ENCODE results near the gene CABP7.
A peak's percentile ranks its signal among the peaks of the same experiment; 100 is the strongest.

CABP7 gene

DNA sequence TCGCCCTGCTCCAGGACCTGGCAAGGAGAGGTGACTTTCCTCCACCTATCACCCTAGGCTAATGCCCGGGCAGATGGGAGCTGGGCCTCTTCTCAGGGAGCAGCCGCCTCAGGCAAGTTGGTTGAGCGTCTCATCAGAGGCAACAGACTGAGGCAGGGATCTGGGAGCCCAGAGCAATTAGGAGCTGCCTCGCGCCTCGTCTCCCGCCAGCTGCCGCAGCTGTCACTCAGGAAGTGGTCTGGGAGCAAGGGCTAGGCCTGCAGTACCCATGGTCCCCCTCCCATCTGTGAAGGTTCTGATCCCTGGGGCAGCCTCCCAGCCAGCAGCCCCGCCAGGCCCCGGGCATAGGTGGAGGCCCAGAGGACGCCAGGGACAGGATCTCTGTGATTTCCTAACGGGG lies 4.6 kb upstream of the CABP7 start:
- no peak overlapping the region for H3K18ac ChIP-seq (ENCODE audit: low read length)
- WGBS (ENCODE audit: extremely low coverage, insufficient coverage, low lambda C conversion rate), result no CpG with 5 or more reads among the region's 13 CpGs
- H3K27ac ChIP-seq (ENCODE audit: low read depth, low read length), result no peak overlapping the region
- H3K4me1 ChIP-seq (ENCODE audit: control insufficient read depth, low read depth, low read length), result no peaks in the 10 kb centered on the region
- H2BK120ac ChIP-seq (ENCODE audit: low read depth, low read length), result no peak overlapping the region
- peaks cover 12% of the 10 kb centered on the region for H3K27me3 ChIP-seq (ENCODE audit: insufficient read depth, low read length, poor library complexity)
- no peak overlapping the region for H2BK5ac ChIP-seq (ENCODE audit: low read length)
- H3K4me3 ChIP-seq (ENCODE audit: low read length), result no peak overlapping the region
- H2BK15ac ChIP-seq (replicated peaks; ENCODE audit: low read depth), result no peak overlapping the region
- H4K5ac ChIP-seq (ENCODE audit: low read length), result no peak overlapping the region
- H3K23ac ChIP-seq (ENCODE audit: low read length), result no peak overlapping the region
- no peak overlapping the region for H3K56ac ChIP-seq (ENCODE audit: low read length)
- H3K79me2 ChIP-seq (ENCODE audit: control insufficient read depth, insufficient read depth, low read length), result no peaks in the 10 kb centered on the region
- no peak overlapping the region for H3K4ac ChIP-seq (ENCODE audit: low read depth, low read length)
- no peak overlapping the region for H3K9ac ChIP-seq (ENCODE audit: low read length)
- no peak overlapping the region for H4K8ac ChIP-seq (ENCODE audit: low read depth, low read length)
- no peak overlapping the region for H3K4me2 ChIP-seq (ENCODE audit: low read length)
- DNase-seq, result no peak
- H2AK5ac ChIP-seq (ENCODE audit: low read length), result no peak overlapping the region
- H3K36me3 ChIP-seq (ENCODE audit: control insufficient read depth, insufficient read depth, low read length), result no peaks in the 10 kb centered on the region
- no peaks in the 10 kb centered on the region for H3K79me1 ChIP-seq (ENCODE audit: low read length)

DNA sequence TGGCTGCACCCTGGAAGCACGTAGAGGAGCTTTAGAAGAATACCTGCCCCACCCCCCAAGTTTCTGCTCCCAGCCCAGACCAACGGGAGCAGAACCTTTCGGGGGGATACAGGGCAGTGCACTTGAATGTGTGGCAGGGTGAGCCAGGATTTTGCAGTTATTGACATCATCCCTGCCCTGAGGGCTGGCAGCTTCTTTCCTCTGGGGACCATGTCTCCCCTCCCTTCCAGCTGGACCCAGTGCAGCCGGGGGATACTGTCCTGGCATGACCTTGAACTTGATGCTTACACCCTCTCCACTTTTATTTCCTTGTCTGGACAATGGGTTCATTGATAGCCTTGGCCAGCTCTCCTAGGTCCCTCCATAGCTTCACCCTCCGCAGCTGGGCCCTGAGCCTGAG lies 4.1 kb upstream of the CABP7 start:
- H3K36me3 ChIP-seq (ENCODE audit: control insufficient read depth, insufficient read depth, low read length), result no peaks in the 10 kb centered on the region
- H3K4me1 ChIP-seq (ENCODE audit: control insufficient read depth, low read depth, low read length), result no peaks in the 10 kb centered on the region
- H3K27ac ChIP-seq (ENCODE audit: low read depth, low read length), result no peak overlapping the region

DNA sequence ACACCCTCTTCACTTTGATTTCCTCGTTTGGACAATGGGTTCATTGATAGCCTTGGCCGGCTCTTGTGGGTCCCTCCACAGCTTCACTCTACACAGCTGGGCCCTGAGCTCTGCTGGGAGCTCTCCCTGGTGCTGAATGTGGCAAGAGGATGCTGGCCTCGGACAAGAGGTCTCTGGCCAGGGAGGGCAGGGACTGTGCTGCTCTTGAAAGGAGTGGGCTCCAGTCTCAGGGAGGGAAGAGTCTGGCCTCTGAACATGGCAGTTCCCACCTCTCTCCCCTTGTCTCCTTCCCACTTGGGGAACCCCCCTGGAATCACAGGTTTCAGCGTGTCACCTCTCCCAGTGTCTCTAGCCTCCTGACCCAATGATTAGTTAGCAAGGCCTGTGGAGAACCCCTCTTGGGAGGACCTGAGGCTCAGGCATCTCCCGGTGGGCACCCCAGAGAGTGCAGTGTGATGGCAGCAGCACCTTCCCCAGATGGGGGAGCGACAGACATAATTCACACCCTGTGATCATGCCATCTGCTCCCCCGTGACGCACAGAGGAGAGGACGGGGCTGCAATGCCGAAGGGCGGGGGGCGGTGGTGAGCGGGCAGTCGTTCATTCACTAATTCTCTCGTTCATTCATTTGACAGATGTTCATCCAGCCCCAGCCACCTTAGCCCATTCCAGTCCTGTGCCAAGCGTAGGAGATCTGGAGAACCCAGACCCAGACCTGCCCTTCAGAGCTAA lies 2.8 kb upstream of the CABP7 start:
- Histone ChIP-seq H4K5ac (ENCODE audit: low read length) (no peak overlapping the region), H3K79me2 (ENCODE audit: control insufficient read depth, insufficient read depth, low read length) (no peaks in the 10 kb centered on the region), H3K18ac (ENCODE audit: low read length) (no peak overlapping the region), H2BK120ac (ENCODE audit: low read depth, low read length) (no peak overlapping the region), H3K9ac (ENCODE audit: low read length) (no peak overlapping the region), H2BK15ac (replicated peaks; ENCODE audit: low read depth) (no peak overlapping the region), H3K4me3 (ENCODE audit: low read length) (no peak overlapping the region), H3K79me1 (ENCODE audit: low read length) (no peaks in the 10 kb centered on the region), H3K27ac (ENCODE audit: low read depth, low read length) (no peak overlapping the region), H3K36me3 (ENCODE audit: control insufficient read depth, insufficient read depth, low read length) (no peaks in the 10 kb centered on the region), H3K4me2 (ENCODE audit: low read length) (no peak overlapping the region), H3K27me3 (ENCODE audit: insufficient read depth, low read length, poor library complexity) (peaks cover 22% of the 10 kb centered on the region), H2BK5ac (ENCODE audit: low read length) (no peak overlapping the region), H3K23ac (ENCODE audit: low read length) (no peak overlapping the region), H4K8ac (ENCODE audit: low read depth, low read length) (no peak overlapping the region), H3K4me1 (ENCODE audit: control insufficient read depth, low read depth, low read length) (no peaks in the 10 kb centered on the region), H2AK5ac (ENCODE audit: low read length) (no peak overlapping the region), H3K4ac (ENCODE audit: low read depth, low read length) (no peak overlapping the region), H3K56ac (ENCODE audit: low read length) (no peak overlapping the region)
- DNase-seq, result peak; percentile 90
- no CpG with 5 or more reads among the region's 16 CpGs for WGBS (ENCODE audit: extremely low coverage, insufficient coverage, low lambda C conversion rate)

More for the DNA sequence above, 4.1 kb upstream of the CABP7 start:
- Histone ChIP-seq H3K27me3 (ENCODE audit: insufficient read depth, low read length, poor library complexity) (peaks cover 15% of the 10 kb centered on the region), H3K56ac (ENCODE audit: low read length) (no peak overlapping the region), H3K79me1 (ENCODE audit: low read length) (no peaks in the 10 kb centered on the region), H2BK5ac (ENCODE audit: low read length) (no peak overlapping the region), H3K18ac (ENCODE audit: low read length) (no peak overlapping the region), H2AK5ac (ENCODE audit: low read length) (no peak overlapping the region), H2BK15ac (replicated peaks; ENCODE audit: low read depth) (no peak overlapping the region), H3K79me2 (ENCODE audit: control insufficient read depth, insufficient read depth, low read length) (no peaks in the 10 kb centered on the region), H3K4ac (ENCODE audit: low read depth, low read length) (no peak overlapping the region), H4K5ac (ENCODE audit: low read length) (no peak overlapping the region), H3K4me3 (ENCODE audit: low read length) (no peak overlapping the region), H4K8ac (ENCODE audit: low read depth, low read length) (no peak overlapping the region), H3K23ac (ENCODE audit: low read length) (no peak overlapping the region), H3K9ac (ENCODE audit: low read length) (no peak overlapping the region), H2BK120ac (ENCODE audit: low read depth, low read length) (no peak overlapping the region), H3K4me2 (ENCODE audit: low read length) (no peak overlapping the region)
- DNase-seq, result no peak
- WGBS (ENCODE audit: extremely low coverage, insufficient coverage, low lambda C conversion rate), result no CpG with 5 or more reads among the region's 5 CpGs

DNA sequence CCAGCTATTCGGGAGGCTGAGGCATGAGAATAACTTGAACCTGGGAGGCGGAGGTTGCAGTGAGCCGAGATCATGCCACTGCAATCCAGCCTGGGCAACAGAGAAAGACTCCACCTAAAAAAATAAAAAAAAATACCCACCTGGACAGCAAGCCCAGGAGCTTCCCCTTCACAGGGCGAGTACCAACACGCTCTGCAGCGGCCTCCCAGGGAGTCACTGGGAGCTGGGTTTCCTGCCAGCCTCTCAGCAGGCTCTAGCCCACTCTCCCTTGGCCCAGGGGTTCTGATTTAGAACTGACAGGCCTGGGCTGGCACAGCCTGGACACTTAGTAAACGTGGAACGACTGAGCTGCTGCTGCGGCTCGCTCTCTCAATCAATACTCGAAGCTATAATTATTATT lies 2.0 kb upstream of the CABP7 start:
- WGBS (ENCODE audit: extremely low coverage, insufficient coverage, low lambda C conversion rate), result no CpG with 5 or more reads among the region's 11 CpGs
- Histone ChIP-seq H3K27me3 (ENCODE audit: insufficient read depth, low read length, poor library complexity) (peaks cover 22% of the 10 kb centered on the region), H3K4me3 (ENCODE audit: low read length) (no peak overlapping the region)

DNA sequence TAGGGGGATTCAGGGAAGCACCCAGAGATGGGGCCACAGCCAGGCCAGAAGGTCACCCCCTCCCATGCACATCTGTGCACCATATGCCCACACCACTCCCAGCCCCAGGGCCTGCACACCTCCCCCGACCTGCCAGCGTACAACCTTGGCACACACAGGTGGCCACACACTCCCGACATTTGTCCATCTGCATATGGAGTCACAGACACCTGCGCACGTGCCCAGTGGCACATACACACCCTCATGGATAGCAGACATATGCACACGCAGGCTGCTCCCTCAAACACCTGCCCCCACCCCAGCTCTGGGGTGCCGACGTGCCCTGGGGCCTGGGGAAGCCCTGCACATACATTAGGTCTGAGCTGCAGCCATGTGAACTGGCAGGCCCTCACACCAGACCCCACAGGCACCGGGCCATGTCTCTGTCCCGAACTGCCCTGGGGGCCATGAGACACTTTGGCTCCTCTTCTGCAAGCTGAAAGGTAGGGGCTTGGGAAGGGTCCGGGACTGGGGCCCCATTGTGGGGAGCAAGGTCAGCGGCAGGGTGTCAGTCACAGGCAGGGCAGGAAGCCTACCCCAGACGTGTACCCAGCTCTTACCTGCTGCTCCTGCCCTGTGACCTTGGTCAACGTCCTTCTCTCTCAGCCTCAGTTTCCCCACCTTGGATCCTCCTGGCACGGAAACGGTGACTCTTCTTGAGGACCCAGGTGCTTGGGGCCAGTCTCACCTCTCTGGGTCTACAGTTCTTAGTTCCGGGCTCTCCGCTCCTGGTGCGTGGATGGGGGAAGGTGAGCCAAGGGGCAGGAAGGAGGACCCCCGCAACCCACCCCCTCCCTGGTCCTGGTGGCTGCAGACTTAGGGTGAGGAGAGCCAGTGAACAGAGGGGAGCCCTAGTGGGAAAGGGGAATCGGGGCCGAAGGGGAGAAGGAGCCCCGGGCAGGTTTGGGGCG lies 579 bp upstream of the CABP7 start:
- H4K5ac ChIP-seq (ENCODE audit: low read length), result no peak overlapping the region
- no peak overlapping the region for H4K8ac ChIP-seq (ENCODE audit: low read depth, low read length)
- no peak overlapping the region for H3K18ac ChIP-seq (ENCODE audit: low read length)
- no peak overlapping the region for H3K4me2 ChIP-seq (ENCODE audit: low read length)
- WGBS (ENCODE audit: extremely low coverage, insufficient coverage, low lambda C conversion rate), result no CpG with 5 or more reads among the region's 24 CpGs
- H2AK5ac ChIP-seq (ENCODE audit: low read length), result no peak overlapping the region
- DNase-seq, result no peak
- no peak overlapping the region for H2BK5ac ChIP-seq (ENCODE audit: low read length)
- no peaks in the 10 kb centered on the region for H3K79me2 ChIP-seq (ENCODE audit: control insufficient read depth, insufficient read depth, low read length)
- H3K4me1 ChIP-seq (ENCODE audit: control insufficient read depth, low read depth, low read length), result no peaks in the 10 kb centered on the region
- H3K36me3 ChIP-seq (ENCODE audit: control insufficient read depth, insufficient read depth, low read length), result no peaks in the 10 kb centered on the region
- peaks cover 22% of the 10 kb centered on the region for H3K27me3 ChIP-seq (ENCODE audit: insufficient read depth, low read length, poor library complexity)
- H3K27ac ChIP-seq (ENCODE audit: low read depth, low read length), result no peak overlapping the region
- no peak overlapping the region for H3K9ac ChIP-seq (ENCODE audit: low read length)
- no peaks in the 10 kb centered on the region for H3K79me1 ChIP-seq (ENCODE audit: low read length)
- H3K23ac ChIP-seq (ENCODE audit: low read length), result peak overlapping the region; percentile 80
- H2BK15ac ChIP-seq (replicated peaks; ENCODE audit: low read depth), result no peak overlapping the region
- no peak overlapping the region for H2BK120ac ChIP-seq (ENCODE audit: low read depth, low read length)
- H3K56ac ChIP-seq (ENCODE audit: low read length), result no peak overlapping the region
- no peak overlapping the region for H3K4ac ChIP-seq (ENCODE audit: low read depth, low read length)
- no peak overlapping the region for H3K4me3 ChIP-seq (ENCODE audit: low read length)

More for the DNA sequence above, 2.0 kb upstream of the CABP7 start:
- no peaks in the 10 kb centered on the region for H3K79me1 ChIP-seq (ENCODE audit: low read length)
- no peak overlapping the region for H3K56ac ChIP-seq (ENCODE audit: low read length)
- no peaks in the 10 kb centered on the region for H3K4me1 ChIP-seq (ENCODE audit: control insufficient read depth, low read depth, low read length)
- H3K4ac ChIP-seq (ENCODE audit: low read depth, low read length), result no peak overlapping the region
- H4K5ac ChIP-seq (ENCODE audit: low read length), result no peak overlapping the region
- H3K18ac ChIP-seq (ENCODE audit: low read length), result no peak overlapping the region
- no peaks in the 10 kb centered on the region for H3K79me2 ChIP-seq (ENCODE audit: control insufficient read depth, insufficient read depth, low read length)
- no peak overlapping the region for H3K27ac ChIP-seq (ENCODE audit: low read depth, low read length)
- no peak overlapping the region for H4K8ac ChIP-seq (ENCODE audit: low read depth, low read length)
- no peak overlapping the region for H2BK120ac ChIP-seq (ENCODE audit: low read depth, low read length)
- H2BK15ac ChIP-seq (replicated peaks; ENCODE audit: low read depth), result no peak overlapping the region
- no peak for DNase-seq
- H3K23ac ChIP-seq (ENCODE audit: low read length), result no peak overlapping the region
- no peak overlapping the region for H2BK5ac ChIP-seq (ENCODE audit: low read length)
- no peak overlapping the region for H3K9ac ChIP-seq (ENCODE audit: low read length)
- H3K4me2 ChIP-seq (ENCODE audit: low read length), result no peak overlapping the region
- H2AK5ac ChIP-seq (ENCODE audit: low read length), result no peak overlapping the region
- H3K36me3 ChIP-seq (ENCODE audit: control insufficient read depth, insufficient read depth, low read length), result no peaks in the 10 kb centered on the region
